Colon (tissue), 2 donors: Measurements from ENCODE around the gene SLC9C1.
"Not testable (repeated sequence)": the region's sequence is repeated elsewhere in the genome, so short reads cannot be mapped to it uniquely, and the experiment has no call there.

Experiments used
- FAIRE-seq: peaks from 2 replicates; lab custom pipeline; 2012; peaks lifted over from hg19 to GRCh38; lab: Jason Lieb, UNC
- donor health status: control.
- donor health status: control.

Gene SLC9C1

DNA sequence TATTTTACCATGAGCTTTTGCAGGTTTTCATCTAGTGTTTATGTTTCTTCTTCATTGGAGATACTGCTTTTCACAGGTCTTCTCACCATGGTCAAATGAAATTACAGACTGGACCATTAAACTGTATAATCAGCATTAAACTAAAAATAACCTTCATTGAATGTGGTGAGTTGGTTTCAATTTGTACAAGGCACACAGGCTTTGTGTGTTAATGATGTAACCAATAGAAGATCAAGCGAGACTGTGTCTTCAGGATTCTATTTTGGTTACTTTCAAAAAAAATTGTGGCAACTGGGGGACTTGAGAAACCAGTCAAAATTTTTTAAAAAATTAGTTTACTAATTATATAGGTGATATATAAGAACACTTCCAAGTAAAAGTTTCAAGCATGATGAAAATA, 106.7 kb downstream of the SLC9C1 start:
- FAIRE-seq, result no peak

DNA sequence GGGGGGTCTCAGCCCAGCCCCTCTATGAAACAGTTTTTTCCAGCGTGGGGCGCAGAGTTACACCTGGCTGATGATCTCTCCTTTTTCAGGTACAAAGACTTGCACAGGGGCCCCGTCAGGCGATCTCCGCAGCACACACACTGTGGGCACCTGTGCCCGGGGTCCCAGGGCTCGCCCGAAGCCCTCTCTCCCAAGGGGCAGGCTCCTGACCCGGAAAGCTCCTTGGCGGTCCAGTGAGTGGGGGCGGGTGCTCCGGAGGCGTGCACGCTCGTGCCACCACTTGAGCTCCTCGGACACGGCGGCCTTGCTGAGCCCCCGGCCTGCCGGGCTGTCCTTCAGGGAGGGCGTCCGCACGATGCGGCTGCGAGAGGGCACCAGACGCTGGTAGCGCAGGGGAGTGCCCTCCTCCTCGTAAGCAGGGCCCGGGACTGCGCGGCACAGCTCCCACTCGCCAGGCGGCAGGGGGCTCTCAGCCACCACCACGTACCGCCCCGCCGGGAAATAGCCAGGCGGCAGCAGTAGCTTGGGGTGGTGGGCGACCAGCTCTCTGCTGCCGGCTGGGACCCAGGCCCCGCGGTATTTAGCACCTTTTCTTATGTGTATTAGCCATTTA, 108.5 kb downstream of the SLC9C1 start:
- not testable (repeated sequence) for FAIRE-seq

DNA sequence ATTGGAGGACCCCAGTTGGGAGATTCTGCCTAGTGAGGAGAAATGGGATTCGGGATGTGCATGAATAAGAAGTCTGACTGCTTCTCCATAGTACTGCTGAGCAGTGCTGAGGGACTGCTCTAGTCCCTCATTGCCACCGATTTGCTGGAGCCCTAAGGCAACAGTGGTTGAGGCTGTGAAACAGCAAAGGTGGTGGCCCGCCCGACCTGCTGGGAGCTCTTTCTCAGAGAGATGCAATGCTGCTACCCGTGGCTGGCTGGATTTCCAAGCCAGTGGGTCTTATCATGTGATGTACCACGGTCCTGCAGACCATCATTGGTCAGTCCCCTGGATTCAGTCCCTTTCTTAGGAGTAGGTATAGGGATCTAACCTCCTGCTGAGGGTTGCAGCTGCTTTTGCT, 118.4 kb downstream of the SLC9C1 start:
- no peak for FAIRE-seq

GRCh38 chr3:112175037-112175436, 119.0 kb downstream of the SLC9C1 start:
- no peak for FAIRE-seq

- FAIRE-seq, result no peak
These were observed 122.9 kb downstream of the SLC9C1 start for GRCh38 chr3:112171144-112171543.

DNA sequence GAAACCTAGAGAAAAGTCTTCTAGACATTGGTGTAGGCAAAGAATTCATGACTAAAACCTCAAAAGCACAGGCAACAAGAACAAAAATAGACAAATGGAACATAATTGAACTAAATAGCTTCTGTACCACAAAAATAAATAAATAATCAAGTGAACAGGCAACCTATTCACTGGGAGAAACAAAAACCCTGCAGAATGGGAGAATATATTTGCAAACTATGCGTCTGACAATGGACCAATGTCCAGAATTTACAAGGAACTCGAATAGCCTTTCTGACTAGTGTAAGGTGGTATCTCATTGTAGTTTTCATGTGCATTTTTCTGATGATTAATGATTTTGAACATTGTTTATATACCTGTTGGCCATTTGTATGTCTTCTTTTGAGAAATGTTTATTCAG, 124.0 kb downstream of the SLC9C1 start:
- no peak for FAIRE-seq

DNA sequence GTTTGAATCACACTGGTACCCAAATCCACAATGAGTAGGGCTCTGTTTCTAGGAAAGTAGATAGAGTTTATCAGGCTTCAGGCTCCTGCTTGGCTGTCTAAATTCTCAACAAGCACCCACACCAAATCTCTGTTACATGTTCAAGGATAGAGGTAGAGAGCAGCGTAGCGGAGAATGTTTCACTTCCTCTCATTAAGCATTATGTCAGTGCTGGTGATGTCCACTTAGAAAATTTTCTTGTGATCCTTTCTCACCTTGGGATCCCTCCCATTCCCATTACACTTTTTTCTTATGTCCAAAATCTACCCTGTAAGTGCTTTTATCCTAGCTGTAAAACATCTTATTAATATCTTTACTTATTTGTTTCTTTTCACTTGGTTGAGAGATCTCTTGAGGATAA, 126.3 kb downstream of the SLC9C1 start:
- no peak for FAIRE-seq

- FAIRE-seq, result no peak
These were observed 144.9 kb downstream of the SLC9C1 start for GRCh38 chr3:112149136-112149535.

- no peak for FAIRE-seq
These were observed 150.3 kb downstream of the SLC9C1 start for GRCh38 chr3:112143689-112144088.

GRCh38 chr3:112143251-112143650, 150.8 kb downstream of the SLC9C1 start:
- no peak for FAIRE-seq

DNA sequence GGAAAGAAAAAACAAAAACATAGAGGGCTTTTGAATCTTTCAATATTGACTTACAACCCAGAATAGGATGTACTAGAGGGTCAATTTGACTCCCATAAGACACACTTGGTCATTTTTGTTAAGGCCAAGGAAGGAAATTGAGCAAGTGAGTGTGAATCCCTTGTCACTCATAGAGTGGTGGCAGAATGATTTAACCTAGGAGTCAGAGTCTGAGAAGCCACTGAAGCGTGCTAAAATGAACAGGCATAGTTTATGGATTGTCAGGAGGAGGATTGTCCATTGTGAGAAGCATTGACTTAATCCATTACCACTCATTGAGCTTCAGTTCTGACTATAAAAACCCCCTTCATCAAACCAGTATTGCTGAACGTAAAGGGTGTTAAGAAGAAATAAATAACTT, 152.7 kb downstream of the SLC9C1 start:
- no peak for FAIRE-seq

GRCh38 chr3:112140584-112140983, 153.4 kb downstream of the SLC9C1 start:
- FAIRE-seq, result no peak

DNA sequence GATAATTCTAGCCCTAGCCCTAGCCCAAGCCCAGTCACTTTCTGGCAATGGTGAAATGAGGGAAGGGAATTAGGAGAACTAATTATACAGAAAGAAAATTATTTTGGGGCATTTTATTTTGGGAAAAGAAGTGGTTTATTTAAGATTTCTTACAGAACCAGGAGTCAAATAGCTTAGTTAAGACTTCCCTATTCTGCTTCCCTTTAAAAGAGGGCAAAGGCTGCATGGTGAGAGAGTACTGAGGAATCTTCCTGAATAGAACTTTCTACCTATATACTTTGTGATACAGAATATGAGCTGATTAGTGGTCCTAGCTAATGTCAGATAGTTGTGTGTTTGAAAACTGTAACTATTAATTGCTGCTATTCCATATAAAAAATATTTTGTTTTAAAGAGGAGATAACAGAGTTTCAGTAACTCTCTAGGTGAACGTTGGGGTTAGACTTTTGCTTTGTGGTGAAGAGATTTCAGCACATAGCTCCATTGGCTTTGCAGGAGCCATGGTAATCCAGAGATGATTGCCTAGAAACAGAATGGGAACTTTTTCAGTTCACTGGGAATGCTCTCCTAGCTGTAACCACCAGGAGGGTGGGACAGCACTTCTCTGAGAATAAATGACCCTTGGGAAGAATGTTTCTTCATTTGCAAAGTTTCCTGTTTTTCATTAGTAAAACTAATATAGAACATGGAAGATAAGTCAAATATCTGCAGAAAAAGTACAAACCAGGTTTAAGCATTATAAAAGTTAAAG, 155.6 kb downstream of the SLC9C1 start:
- FAIRE-seq, result no peak

DNA sequence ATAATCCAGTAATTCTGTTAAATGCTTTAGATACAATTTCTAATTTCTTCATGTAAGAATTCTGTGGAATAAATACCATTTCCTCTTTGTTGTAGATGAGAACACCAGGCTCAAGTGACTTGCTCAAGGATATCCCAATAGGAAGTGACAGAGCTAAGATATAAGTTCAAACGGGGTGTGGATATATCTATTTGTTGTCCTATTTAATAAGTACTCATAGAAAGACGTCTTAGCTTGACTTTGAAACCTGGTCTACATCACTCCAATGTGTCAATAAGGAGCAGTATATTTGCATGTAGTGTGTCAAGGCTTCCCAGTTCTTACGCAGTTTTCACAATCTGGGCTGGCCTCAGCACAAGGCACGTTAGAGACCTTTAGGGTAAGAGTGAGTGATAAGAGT, 156.2 kb downstream of the SLC9C1 start:
- FAIRE-seq, result no peak

DNA sequence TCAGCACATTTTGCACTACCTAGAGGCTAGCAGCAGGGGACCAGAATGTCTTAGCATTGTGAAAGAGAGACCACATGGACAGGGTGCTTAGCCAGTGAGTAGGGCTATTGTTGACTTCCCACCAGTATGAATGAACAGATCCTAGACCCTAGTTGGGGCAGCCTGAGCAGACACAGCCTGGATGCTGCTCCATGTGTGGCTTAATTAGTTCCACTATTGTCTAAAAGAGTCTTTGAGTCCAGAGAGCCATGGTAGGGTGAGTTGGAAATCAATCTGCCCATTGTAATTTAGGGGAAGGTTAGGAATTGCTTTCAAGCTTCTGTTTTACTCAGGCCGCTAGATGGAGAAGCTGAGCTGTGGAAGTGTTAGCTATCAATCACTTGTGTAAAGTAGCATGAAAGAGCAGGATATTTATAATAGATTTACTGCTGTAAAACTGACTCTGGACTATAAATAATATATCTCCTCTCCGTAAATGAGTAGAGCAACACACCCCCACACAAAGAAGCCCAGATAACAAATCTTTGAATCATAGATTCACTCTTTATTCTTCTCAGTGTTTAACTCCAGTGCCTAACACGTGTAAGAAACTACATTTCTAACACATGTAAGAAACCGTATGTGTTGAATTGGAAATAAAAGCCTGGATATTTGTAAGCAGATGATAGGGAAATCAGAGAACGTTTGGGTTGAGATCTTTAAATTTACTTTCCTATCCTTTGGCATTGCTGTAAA, 156.9 kb downstream of the SLC9C1 start:
- no peak for FAIRE-seq

GRCh38 chr3:112136046-112136445, 158.0 kb downstream of the SLC9C1 start:
- no peak for FAIRE-seq

DNA sequence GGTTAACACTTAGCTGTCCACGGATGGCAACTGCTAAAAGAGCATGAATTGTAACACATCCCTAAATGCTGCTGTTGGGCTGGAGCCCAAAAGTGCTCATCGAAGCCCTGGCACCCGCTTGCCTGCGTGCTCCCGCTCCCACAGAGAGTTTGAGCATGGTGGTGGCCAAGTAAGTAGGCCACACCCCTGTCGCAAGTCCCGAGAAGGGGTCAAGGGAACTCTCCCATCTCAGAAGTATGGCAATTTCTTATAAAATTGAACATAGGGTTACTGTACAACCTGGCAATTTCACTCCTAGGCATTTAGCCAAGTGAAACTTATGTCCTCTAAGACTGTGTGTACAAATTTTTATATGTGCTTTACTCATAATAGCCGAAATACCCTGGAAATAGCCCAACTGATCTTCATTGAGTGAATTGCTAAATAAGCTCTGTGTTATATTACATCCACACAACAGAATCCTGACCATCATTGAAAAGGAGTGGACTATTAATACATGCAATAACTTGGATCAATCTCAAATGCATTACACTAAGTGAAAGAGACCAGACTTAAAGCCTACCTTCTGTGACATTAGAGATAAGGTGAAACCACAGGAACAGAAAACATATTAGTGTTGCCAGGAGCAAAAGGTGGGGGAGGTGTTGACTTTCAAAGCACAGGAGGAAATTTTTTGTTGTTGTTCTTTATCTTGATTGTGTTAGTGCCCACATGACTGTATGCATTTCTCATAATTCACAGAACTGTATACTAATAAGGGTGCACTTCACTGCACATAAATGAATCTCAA, 159.5 kb downstream of the SLC9C1 start:
- FAIRE-seq, result no peak

- no peak for FAIRE-seq
These were observed 160.2 kb downstream of the SLC9C1 start for GRCh38 chr3:112133626-112134334.

DNA sequence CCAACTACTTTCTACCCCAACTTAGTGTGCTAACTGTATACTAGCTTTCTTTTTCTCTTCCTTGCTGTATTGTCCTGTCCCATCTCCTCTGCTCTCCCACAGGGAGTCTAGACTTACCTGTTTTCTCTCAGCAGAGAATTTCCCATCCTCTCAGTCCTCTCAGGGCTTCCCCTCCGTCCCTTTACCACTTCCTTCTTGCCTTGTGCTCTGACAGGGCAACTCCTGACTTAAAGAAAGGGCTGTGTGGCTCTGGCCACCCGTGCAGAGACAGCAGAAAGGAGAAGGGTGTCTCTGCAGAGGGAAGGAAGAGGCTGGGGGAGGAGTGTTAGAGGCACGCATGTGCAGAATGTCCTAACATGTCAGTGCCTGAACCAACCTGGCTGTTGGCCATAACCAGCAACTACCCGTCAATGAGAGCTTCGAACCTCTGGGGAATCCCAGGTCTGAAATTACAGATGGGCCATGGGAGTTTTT, 161.0 kb downstream of the SLC9C1 start, which contains the start of gene GCSAM:
GCSAM (minus strand) TSS at position 274 of the 474 bp plus-strand sequence; CDS start at position 146, 128 bp downstream.
- FAIRE-seq, result no peak

- FAIRE-seq, result no peak
These were observed 161.5 kb downstream of the SLC9C1 start for GRCh38 chr3:112132554-112132953.

DNA sequence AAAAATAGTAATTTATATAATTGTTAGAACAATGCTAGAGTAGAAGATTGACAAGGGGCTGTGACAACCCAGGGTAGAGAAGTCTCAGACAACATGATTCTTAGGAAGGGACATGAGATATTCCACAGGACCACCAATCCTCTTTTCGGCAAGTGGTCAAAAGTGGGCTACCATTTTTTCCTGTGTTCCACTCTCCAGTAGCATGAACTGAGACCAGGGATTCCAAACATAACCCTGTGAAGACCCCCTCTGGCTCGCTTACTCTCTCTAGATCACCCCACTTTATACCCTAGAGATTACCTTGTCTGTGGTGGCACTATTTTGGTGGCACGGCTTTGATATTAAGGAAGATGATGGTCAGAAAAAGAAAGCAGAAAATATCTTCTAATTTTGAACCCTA, 161.9 kb downstream of the SLC9C1 start:
- no peak for FAIRE-seq

DNA sequence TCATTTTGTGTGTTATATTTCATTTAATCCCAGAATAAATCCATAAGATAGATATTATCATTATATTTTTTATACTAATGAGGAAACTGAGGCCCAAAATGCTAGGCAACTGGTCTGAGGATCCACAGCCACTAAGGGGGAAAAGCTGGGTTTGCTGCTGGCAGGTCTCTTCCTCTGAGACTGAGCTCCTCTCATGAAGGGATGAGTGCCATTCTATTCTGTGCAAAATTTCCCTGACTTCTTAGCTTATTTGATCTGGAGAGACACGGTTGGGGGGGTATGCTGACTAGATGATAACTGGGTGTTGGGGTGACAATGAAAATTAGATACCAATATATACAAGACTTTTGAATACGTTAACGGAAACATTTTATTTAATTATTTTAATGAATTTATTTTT, 162.9 kb downstream of the SLC9C1 start:
- FAIRE-seq, result no peak
